OCI-LY7 (cell line): ENCODE results near the gene KCNIP4.

ENCODE experiments used
- CTCF ChIP-seq: fragments of 200-600 bp; sonication (generic); conservative IDR thresholded peaks from 2 replicates; pipeline ENCODE4 v1.5.1; 2014; ENCODE audit warnings: mild to moderate bottlenecking, antibody characterized with exemption, low read length, moderate library complexity, mixed read lengths
- EZH2phosphoT487 ChIP-seq: fragments of 200-600 bp; sonication (generic); IDR thresholded peaks from 2 replicates; pipeline ENCODE4 v1.6.1; 2018; ENCODE audit warnings: low read depth, borderline replicate concordance, mild to moderate bottlenecking, mixed run types, antibody characterized with exemption, low read length, moderate library complexity, mixed read lengths

GRCh38 chr4:21410372-21410771 is 538.2 kb downstream of the KCNIP4 start:
- TF ChIP-seq CTCF (no peak), EZH2phosphoT487 (no peak)
